HG02642 (cell line): Measurements from ENCODE around the gene NLRP14.
A peak's percentile ranks its signal among the peaks of the same experiment; 100 is the strongest.

ENCODE experiments used
- ATAC-seq: cut with Tn5 transposase; IDR thresholded peaks from one replicate; pipeline ENCODE4 v1.9.1; 2021; ENCODE audit warnings: mild to moderate bottlenecking; ENCODE audit not compliant: unreplicated experiment, poor library complexity

The NLRP14 gene

DNA sequence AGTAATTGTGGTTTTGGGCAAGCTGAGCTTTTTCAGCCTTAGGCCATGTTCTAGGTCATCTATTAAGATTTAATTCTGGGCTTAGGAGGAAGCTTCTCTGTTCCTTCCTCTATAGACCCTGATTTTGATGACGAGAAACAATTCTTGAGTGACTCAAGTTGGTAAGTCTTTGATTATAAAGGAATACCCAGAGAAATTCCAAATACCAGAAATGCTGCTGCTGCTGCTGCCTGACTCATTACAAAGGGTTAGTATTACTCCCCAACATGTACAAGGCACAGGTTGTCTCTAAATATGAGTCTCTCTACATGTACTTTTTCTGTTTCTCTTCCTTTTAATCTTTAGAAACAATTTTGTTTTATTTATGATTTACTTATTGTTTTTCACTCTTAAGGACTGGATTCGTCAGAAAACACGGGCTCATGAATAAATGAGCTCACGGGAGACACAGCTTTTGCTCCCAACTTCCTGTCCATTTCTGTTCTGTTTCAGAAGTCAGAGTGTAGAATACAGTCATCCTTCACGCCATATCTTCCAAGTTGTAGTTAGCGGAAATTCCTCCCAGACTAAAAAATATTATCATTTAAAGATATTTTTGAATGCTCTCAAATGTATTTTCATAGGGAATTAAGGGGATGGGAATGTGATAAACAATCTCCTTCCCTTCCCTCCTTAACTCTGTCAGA is 36.7 kb downstream of the NLRP14 start:
- no peak for ATAC-seq

GRCh38 chr11:7057641-7058040 is 37.4 kb downstream of the NLRP14 start:
- no peak for ATAC-seq

DNA sequence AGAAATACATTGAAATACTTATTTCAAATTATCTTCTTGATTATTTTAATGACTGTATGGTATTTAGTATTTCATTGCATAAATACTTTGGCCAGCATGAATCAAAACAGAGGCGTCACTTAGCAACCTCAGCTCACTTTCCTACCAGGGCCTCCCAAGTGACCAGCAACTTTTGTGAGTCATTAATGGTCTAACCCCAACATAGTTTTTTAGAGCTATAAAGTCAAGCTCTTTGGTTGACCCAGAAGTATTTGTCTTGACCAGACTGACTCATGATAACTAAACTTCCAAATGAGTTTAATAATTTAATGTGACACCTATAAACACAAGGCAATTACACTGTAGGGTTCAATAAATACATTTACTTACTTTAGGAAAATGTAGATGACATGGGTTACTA is 40.6 kb downstream of the NLRP14 start:
- ATAC-seq: no peak

- no peak for ATAC-seq
Observed at GRCh38 chr11:7062534-7062933, 42.3 kb downstream of the NLRP14 start.

- ATAC-seq: no peak
Observed at GRCh38 chr11:7072401-7073028, 52.2 kb downstream of the NLRP14 start.

- ATAC-seq: no peak
Observed at GRCh38 chr11:7077101-7077500, 56.8 kb downstream of the NLRP14 start.

DNA sequence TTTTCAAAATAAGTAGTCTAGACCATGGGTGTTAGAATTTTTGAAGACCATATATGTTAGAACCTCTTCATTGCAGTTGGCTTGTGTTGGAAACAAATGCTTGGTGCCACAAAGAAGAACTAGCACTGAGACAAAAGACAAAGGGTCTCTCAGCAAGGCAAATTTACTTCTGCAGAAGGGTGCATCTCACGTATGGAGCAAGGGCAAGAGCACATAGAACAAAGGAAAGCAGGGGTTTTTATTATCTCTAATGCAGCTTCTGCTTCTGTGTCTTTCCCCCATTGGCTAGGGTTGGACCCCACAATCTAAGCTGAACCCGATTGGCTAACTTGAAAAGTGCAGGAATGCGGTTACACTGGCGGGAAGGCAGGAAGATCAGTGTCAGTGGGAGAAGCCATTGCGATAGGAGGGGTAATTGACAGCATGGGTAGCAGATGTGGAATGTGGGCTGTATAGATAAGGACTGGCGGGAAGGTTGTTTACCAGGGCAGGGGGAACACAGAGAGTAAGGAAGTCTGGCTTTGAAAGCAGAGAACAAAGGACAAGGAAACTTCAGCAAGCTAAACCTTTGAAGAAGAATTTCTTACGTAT is 59.4 kb downstream of the NLRP14 start:
- ATAC-seq: no peak

DNA sequence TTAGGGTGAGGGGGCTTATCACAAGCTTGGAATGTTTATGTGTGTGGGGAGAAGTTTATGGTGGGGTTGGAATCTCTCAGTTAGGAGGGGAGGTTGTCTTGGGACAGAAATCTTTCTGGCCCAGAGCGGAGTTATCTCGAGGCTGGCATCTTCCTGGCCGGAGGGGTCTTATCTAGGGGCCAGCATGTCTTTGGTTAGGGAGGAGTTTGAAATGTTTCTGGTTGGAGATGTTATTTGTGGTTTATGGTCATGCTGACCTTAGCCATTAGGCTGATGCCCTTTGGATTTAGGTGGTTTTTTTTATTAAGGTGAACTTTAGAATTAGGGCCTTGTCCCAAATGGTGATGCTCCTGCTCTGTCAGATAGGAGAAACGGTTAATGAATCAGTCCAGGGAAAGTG is 60.6 kb downstream of the NLRP14 start:
- no peak for ATAC-seq

DNA sequence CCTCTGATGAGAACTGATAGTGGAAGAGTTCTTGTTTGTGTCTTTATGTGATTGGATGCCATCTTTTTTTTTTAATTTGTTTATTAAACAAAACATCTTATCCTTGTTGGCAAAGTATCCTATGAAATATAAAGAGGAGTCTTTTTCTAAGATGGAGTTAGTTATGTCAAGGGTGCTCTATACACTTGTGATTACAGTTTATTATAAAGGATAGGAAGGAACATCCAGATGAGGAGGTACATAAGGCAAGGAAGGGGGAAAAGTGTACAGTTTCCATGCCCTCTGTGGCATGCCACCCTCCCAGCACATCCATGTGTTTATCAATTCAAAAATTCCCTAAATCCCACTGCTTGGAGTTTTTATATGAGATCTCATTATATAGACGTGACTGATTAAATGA is 61.2 kb downstream of the NLRP14 start:
- ATAC-seq: no peak

DNA sequence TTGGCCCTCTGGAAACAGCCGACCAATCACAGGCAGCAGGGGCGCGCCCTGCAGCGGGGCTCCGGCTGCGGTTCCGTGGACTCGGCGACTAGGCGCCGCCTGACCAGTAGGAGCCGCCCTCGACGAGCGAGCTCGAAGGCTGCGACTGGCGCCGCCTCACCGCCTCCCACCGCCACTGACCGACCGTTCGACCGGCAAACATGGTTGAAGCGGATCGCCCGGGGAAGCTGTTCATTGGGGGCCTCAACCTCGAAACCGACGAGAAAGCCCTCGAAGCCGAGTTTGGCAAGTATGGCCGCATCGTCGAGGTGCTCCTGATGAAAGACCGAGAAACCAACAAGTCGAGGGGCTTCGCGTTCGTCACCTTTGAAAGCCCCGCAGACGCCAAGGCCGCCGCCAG is 68.6 kb downstream of the NLRP14 start, which contains the start of gene RBMXL2:
Gene RBMXL2, plus strand, starts transcription at position 78 of the 400 bp plus-strand sequence. Its CDS starts 123 bp downstream, at position 201.
- ATAC-seq: no peak

GRCh38 chr11:7089328-7090251 is 69.3 kb downstream of the NLRP14 start:
- no peak for ATAC-seq

DNA sequence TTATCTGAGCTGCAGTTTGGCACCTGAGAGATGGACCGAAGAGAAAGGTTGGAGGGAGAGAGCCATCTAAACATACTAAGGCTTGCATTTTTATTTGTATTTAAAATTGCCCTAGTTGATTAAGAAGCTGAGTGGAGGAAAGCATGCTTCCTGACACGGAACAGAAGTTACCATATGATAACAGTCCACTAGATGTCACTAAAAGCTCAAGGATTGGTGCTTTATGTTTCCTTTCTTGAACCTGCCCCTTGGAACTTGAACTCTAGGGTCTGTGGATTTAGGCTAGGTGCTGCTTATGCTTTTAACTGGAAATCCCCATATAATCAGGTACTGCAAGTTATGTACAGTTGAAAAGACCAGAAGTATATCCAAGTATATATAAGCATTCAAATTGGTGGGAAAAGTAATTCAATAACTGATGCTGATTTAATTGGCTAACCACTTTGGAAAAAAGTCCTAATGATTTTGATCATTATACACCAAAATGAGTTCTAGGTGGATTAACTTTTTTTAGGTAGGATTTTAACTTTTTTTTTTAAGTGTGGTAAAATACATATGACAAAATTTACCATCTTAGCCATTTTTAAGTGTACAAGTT is 78.1 kb downstream of the NLRP14 start:
- peak; percentile 69 for ATAC-seq

DNA sequence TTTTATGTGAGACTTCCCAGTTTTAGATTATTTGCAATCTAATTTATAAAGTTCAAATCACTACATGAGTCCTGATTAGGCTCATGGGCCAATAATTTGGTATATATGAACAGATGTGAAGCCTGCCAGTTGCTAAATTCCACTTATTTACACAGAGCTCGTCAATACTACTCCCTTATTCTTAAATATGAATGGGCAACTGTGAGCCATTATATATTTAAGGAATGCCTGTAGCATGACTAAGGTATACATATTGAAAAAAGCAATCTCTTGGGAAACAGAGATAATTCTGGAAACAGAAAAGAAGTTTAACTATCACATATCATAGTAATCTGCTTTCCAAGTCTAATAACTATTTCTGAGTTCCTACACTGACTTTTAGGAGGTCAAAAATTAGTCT is 95.5 kb downstream of the NLRP14 start:
- ATAC-seq: no peak

DNA sequence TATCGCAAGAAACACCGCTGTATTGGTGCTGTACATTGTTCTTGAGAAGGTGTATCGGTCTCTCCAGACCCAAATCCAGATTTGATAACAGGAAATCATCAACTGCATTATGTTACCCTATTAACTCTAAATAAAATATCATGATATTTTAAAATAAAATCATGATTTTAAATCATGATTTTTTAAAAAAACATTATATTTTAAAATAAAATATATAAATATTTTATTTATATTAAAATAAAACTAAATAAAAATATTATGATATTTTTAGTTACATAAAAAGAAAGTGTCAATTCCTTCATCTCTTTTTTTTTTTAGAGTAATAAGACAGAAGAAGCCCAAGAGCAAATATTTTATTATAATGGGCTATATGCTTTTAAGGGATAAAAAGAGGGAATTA is 96.1 kb downstream of the NLRP14 start:
- ATAC-seq: no peak
